ENCODE results near the gene TRAP1. TPM values are rescaled to one million over a fixed set of nuclear protein-coding genes. Genes with fewer than 3 reads are reported as not detected.

Gene TRAP1
- total RNA-seq: 87.7 and 170 TPM in 2 replicates

GRCh38 chr16:3717235-3718018, at the start of gene TRAP1:
TRAP1 (minus strand) TSS chr16:3717524; CDS start chr16:3717508, 16 bp downstream.

GRCh38 chr16:3654249-3654991, 62.9 kb downstream of the TRAP1 start, which contains the start of gene DNASE1:
DNASE1 (plus strand) TSS chr16:3654691; CDS start chr16:3655374, 683 bp downstream.

GRCh38 chr16:3611146-3611975, 106.0 kb downstream of the TRAP1 start, which contains the start of gene SLX4:
SLX4 (minus strand) TSS chr16:3611606; CDS start chr16:3608964, 2,642 bp downstream.

Other genes with a start within 250 kb of the TRAP1 start
- not detected in 2 replicates for gene C16orf90, start 222.0 kb downstream of the TRAP1 start, total RNA-seq
- gene CLUAP1, start 216.5 kb downstream of the TRAP1 start, total RNA-seq: 6.5 and 12.2 TPM in 2 replicates
- gene NLRC3, start 140.1 kb downstream of the TRAP1 start, total RNA-seq: not detected in 2 replicates
- 6.0 and 7.4 TPM in 2 replicates for gene SLX4, start 105.9 kb downstream of the TRAP1 start, total RNA-seq
- 2.5 and 7.2 TPM in 2 replicates for gene DNASE1, start 62.8 kb downstream of the TRAP1 start, total RNA-seq
- 7.6 and 11.9 TPM in 2 replicates for gene CREBBP, start 163.2 kb upstream of the TRAP1 start, total RNA-seq